AG09319 (cell line): ENCODE results near the gene UTP14C.
A peak's percentile ranks its signal among the peaks of the same experiment; 100 is the strongest.
"Not testable (repeated sequence)": the region's sequence is repeated elsewhere in the genome, so short reads cannot be mapped to it uniquely, and the experiment has no call there.

Experiments used
- DNase-seq: peaks from one replicate; pipeline ENCODE4 v3.0.0-alpha.2; 2010; ENCODE audit warnings: low read depth; ENCODE audit errors: extremely low read depth
- CTCF ChIP-seq: IDR thresholded peaks from 2 replicates; pipeline ENCODE4 v1.5.1; 2011; ENCODE audit warnings: low read depth, mild to moderate bottlenecking, inconsistent platforms, low read length, moderate library complexity

Gene UTP14C

GRCh38 chr13:52053460-52053859 is 29.0 kb downstream of the UTP14C start:
- DNase-seq = no peak
- TF ChIP-seq CTCF = no peak

DNA sequence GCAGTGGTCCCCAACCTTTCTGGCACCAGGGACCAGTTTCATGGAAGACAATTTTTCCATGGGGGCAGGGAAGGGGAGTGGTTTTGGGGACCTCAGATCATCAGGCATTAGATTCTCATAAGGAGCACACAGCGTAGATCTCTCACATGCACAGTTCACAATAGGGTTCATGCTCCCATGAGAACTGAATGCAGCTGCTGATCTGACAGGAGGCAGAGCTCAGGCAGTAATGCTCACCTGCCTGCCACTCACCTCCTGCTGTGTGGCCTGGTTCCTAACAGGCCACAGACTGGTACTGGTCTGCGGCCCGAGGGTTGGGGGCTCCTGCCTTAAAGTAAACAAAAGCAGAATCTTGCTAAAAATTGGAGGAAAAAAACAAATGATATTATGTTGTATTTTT is 36.6 kb downstream of the UTP14C start:
- not testable (repeated sequence) for DNase-seq

DNA sequence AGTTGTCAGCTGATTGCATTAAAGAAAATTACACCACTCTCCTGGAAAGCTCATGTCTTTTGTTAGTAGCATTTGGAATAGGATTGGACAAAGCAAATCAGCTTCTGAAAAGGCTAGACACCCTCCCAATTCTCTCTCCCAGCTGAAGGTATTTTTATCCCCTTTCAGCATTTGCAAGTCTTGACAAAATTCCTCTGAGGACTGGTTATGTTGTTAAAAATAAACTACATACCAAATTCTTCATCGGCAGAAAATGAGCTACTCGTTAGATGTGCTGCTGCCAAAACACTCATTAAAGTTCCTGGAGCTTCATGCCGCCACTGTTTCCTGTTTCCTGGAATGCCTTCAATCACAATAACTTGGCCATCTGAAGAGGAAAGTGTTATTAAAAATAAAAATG is 37.1 kb downstream of the UTP14C start:
- no peak for DNase-seq
- TF ChIP-seq CTCF = no peak

DNA sequence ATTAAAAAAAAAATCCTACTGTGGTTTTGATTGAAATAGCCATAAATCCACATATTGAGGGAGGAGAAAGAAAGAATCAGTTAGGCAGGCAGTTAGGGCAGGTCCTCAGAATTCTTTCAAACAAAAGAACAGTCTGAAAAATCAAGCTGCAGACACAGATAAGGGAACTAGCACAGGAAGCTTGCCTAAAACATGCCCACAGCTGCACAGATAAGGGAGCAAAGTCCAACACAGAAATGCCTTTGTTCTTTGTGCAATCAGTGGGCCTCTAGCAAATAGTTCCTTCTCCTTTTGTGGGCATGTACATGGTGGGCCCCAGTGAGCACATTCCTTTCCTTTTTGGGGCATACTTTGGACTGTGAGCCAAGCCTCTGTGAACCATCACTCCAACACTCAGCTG is 42.7 kb downstream of the UTP14C start:
- no peak for DNase-seq
- TF ChIP-seq CTCF = no peak

DNA sequence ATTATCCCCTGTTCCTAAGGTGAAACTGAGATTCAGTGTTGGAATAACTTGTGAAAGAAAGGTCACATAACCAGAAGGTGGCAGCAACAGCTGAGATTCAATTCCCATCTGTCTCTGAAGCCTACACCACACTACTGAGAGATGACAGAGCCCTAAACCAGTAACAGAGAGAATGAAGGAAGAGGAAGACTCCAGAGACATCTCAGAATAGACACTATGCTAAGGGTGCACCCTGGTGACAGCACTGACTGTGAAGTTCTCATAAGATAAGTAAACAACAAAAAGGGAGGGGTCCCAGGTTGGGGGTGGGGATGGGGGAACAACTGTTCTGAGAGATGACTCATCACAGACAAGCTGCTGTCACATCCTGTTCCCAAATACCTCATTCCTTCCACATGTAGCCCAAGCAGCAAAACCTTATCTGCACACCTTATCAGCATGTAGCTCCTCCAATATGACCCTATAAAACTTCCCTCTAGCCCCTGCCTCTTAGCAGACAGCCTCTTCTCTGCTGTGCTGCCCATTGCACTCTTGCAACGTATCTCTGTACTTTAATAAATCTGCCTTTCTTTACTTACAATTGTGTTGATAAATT is 46.5 kb downstream of the UTP14C start:
- DNase-seq = no peak
- peak; percentile 8; the same call in 1 of the 2 replicates for TF ChIP-seq CTCF
